NCI-H1048 (cell line): ENCODE data around the gene SNAPC1.

Experiments
- DNase-seq: peaks from one replicate; lab custom pipeline; 2025; lab: John Stamatoyannopoulos, UW

SNAPC1 gene

DNA sequence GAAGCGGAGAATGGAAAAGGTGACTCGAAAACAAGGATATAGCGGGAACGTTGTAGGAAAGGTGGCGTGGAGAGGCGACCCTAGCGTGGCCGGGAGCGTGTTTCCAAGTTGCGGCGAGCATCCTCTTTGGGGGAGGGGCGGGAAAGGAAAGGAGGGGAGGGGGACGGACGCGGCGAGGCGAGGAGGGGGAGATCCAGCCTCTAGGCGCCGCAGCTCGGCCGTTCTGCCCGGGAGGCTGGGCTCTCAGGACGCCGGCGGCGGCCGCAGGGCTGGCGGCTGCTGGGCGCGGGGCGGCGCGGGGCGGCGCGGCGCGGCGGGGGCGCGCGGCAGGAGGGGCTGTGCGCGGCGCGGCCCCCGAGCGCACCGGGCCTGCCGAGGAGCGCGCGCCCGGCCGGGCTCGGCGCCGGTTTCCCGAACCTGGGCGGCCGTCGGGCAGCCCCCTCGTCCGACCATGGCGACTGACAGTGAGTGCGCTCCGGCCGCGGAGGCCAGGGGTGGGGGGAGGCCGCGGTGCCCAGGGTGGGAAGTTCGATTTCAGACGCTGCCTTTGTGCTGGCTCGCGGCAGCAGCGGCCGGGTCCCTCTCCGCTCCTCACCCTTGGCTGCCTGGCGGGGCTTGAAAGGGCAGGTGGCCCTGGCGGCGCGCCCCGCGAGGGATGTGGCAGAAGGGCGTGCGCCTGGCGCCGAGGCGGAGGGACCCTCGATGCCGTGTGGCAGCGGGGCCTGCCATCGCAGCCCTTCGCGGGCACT, 50.3 kb downstream of the SNAPC1 start, which contains the start of gene SYT16:
SYT16 (plus strand) TSS at position 357 of the 749 bp plus-strand sequence.
- DNase-seq = no peak

DNA sequence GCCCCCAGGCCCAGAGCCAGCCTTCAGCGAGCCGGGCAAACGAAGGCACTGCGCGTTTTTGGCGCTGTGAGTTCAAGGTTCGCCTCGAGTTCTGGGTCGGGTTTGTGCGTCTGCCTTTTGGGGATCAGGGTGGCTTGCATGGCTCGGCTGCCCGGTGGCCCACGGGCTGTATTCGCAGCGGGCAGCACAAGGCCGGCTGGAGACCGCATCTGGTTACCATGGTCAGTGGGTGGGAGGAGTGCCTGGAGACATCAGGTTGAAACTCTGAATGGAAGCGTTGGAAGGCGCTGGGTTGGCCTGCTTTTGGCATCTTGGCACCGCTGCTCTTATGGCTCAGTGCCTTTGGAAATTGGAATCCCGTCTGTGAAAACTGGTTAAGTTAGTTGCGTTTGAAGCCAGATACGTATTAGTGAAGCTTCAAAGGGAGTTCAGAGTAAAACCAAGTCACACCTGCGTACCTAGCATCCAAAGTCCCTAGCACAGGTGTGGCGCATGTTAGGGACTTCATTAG, 50.9 kb downstream of the SNAPC1 start:
- DNase-seq = no peak

DNA sequence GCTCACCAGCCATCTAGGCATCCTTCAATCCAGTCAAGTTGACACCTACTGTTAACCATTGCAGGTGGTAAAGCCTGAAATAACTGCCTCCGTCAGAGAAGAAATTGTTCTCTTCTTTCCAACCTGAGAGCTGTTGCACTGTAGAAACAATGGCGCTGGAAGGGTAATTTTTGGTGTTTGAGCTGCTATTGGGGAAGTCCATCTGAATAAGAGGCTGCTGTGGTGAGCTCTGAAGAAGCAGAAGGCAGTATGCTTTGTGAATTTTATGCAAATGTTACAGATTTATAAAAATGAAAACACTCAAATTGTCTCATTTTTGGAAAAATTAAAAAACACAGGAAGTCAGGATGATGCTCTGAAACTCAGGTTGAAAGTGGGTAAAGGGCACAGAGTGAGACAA, 60.2 kb downstream of the SNAPC1 start:
- no peak for DNase-seq

DNA sequence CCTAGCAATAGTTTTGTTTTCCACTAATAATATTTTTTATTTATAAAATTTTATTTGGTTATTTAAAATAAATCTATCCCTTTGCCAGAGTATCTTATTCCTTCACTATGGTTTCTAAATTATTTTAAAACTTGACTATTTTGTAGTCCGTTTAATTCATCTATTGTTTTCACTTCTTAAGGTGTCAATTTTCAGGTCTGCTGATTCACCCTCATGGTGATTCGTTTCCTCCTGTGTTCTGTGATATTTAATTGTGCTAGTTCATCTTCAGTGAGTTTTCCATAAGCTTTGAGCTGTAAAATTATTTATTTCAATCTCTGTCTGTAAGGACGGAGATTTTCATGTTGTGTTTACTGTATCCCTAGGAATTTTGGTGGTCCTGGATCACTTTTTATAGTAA, 70.6 kb downstream of the SNAPC1 start:
- DNase-seq = no peak

- no peak for DNase-seq
Observed at GRCh38 chr14:61836184-61836583, 74.0 kb downstream of the SNAPC1 start.

GRCh38 chr14:61836807-61837206, 74.6 kb downstream of the SNAPC1 start:
- DNase-seq = no peak

DNA sequence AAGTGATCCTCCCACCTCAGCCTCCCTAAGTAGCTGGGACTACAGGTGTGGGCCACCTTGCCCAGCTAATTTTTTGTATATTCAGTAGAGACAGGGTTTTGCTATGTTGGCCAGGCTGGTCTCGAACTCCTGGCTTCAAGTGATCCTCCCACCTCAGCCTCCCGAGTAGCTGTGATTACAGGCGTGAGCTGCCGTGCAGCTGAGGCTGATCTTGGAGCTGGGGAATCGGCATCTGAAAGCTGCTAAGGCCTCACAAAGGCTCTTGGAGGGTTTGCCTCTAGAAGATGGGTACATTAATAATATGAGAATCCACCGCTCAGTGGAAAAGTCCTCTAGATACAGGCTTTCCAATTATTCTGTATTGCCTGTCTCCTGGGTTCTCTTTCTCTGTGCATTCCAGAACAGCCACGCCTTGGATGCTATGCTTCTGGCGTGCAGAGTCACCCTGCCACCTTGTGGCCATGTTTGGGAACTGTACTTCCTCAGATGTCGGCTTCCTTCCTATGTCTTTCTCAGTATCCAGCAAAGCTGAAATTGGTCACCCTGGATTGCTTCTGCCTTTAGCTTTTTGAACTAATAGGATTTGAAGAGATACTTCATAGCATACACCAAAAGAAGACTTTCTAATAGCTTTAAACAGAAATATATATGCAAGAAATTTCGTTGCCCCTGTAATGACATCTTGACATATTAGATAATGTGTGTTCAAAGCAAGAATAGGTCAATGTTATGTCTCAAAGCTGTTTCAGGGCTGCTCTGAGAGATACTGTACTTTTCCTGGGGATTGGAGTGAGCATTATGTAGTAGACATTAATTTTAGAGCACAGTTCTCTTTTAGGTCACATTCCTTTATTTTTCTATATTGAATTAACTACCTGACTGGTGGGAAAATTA, 75.4 kb downstream of the SNAPC1 start:
- DNase-seq = peak; percentile 44

GRCh38 chr14:61838661-61839245, 76.5 kb downstream of the SNAPC1 start:
- DNase-seq = no peak

GRCh38 chr14:61839507-61839906, 77.3 kb downstream of the SNAPC1 start:
- no peak for DNase-seq

GRCh38 chr14:61841145-61841544, 78.9 kb downstream of the SNAPC1 start:
- no peak for DNase-seq
